CD4-positive, CD25-positive, alpha-beta regulatory T cell (primary cell): ENCODE data around the gene BIRC2. TPM values are rescaled to one million over a fixed set of nuclear protein-coding genes. Genes with fewer than 3 reads are reported as not detected.
A peak's percentile ranks its signal among the peaks of the same experiment; 100 is the strongest.

Experiments
- ATAC-seq, 2 donors: fragments of 150-1000 bp; cut with Tn5 transposase; one replicate each; pipeline ENCODE4 v1.10.0; 2021; ENCODE audit warnings: low read depth in 2 of 2, moderate number of reproducible peaks in 2 of 2, moderate library complexity in 1 of 2
- DNase-seq, 3 donors: peaks; one replicate each; pipeline versions ENCODE4 v3.0.0 to v3.0.0-alpha.2; 2012 to 2022; ENCODE audit warnings: mixed read lengths in 1 of 3
- H3K27ac ChIP-seq: one replicate; pipeline ENCODE4 v1.7.0; 2013; ENCODE audit warnings: mild to moderate bottlenecking, low read length; ENCODE audit not compliant: insufficient read depth, poor library complexity, severe bottlenecking
- H3K27me3 ChIP-seq: one replicate; pipeline ENCODE4 v1.7.0; 2013; ENCODE audit warnings: low read length; ENCODE audit not compliant: control insufficient read depth, insufficient read depth
- H3K36me3 ChIP-seq: one replicate; pipeline ENCODE4 v1.7.0; 2013; ENCODE audit warnings: mild to moderate bottlenecking, low read length, moderate library complexity; ENCODE audit not compliant: control insufficient read depth, insufficient read depth
- H3K4me1 ChIP-seq: 2 replicates; pipeline ENCODE4 v1.7.0; 2013; ENCODE audit warnings: mild to moderate bottlenecking, low read length; ENCODE audit not compliant: insufficient read depth, control insufficient read depth, poor library complexity, severe bottlenecking
- H3K4me3 ChIP-seq: one replicate; pipeline ENCODE4 v1.7.0; 2013; ENCODE audit warnings: low read depth, mild to moderate bottlenecking, low read length, moderate library complexity
- H3K9me3 ChIP-seq, 2 experiments: 1 replicate in 1 of 2; 2 replicates in 1 of 2; pipeline ENCODE4 v1.7.0; 2013; ENCODE audit warnings: low read length in 2 of 2, mild to moderate bottlenecking in 1 of 2, moderate library complexity in 1 of 2; ENCODE audit not compliant: control insufficient read depth in 2 of 2
- H3K27ac Mint-ChIP-seq, 3 donors: one replicate each; pipeline ENCODE4 v1.8.0; 2020 to 2022; ENCODE audit warnings: mild to moderate bottlenecking in 3 of 3, mixed read lengths in 3 of 3, moderate library complexity in 2 of 3
- H3K27me3 Mint-ChIP-seq: one replicate; pipeline ENCODE4 v1.8.0; 2022; ENCODE audit warnings: mild to moderate bottlenecking, mixed read lengths
- H3K36me3 Mint-ChIP-seq: one replicate; pipeline ENCODE4 v1.8.0; 2020; ENCODE audit warnings: mixed read lengths
- H3K4me1 Mint-ChIP-seq, 4 donors: one replicate each; pipeline ENCODE4 v1.8.0; 2020 to 2022; ENCODE audit warnings: mixed read lengths in 4 of 4, mild to moderate bottlenecking in 1 of 4
- H3K4me3 Mint-ChIP-seq, 4 donors: one replicate each; pipeline ENCODE4 v1.8.0; 2020 to 2022; ENCODE audit warnings: mild to moderate bottlenecking in 4 of 4, mixed read lengths in 4 of 4, moderate library complexity in 3 of 4
- H3K9me3 Mint-ChIP-seq, 7 donors: one replicate each; pipeline ENCODE4 v1.8.0; 2020 to 2022; ENCODE audit warnings: mixed read lengths in 7 of 7, mild to moderate bottlenecking in 3 of 7, moderate library complexity in 2 of 7
- polyA plus RNA-seq, 4 donors: library from polyadenylated mRNA; unstranded; fragments of 300-500 nt; fragmentation: Illumina TruSeq; gene quantifications; one replicate each; pipeline ENCODE4 v1.2.3, GENCODE V29; 2021
- total RNA-seq: library from RNA; stranded (reverse); gene quantifications from one replicate; pipeline ENCODE4 v1.2.3, GENCODE V29; 2022

The BIRC2 gene
- total and polyA plus RNA-seq, 5 donors from 2014 or later = 33.0 to 105 (median 47.1) TPM

DNA sequence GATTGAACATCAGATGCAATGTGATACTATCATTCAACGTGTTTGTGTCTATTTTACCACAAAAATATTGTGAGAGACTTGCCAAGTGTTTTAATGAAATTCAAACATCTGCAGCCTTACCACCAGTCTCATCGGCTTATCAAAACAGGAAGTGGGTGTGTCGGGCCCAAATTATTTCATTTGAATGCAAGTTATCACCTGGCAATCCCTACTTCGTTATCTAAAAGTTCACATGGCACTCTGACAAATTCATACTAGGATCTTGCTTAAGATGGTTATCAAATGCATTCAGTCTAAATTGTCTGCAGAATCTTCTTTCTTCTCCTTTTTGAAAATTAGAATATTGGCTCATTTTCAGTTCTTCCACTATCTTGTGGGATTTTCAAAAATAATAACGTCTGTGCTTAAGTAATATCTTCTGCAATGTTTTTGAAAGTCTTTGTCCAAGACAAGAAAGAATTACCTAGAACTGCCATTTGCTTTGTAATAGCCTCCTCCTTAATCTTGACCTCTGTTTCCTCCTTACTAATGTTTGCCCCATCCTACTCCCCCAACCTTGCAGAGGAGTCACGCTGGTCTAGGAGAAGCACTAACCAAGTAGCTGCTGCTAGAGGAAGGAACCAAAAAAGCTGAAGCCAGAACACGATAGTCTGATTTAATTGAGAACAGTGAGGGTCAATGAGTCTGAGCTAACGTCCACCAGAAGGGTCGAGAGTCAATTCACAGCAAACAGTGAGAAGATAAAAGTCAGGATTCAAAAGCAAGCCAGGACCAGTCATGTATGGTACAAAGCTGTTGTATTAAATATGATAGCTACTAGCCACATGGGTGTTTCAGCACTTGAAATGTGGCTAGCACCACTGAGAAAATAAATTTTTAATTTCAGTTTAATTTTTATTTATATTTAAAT lies 39.9 kb upstream of the BIRC2 start:
- Mint-ChIP-seq H3K4me3 (peak overlapping the region; percentile 68 to 90 (median 74)), H3K27ac (peak overlapping the region; percentile 84 to 99 (median 89)), H3K4me1 (peaks cover 23 to 78% (median 58%) of the 10 kb centered on the region in 4 donors), H3K9me3 (peaks cover 0 to 15% (median 3%) of the 10 kb centered on the region in 7 donors), H3K36me3 (peaks cover 12% of the 10 kb centered on the region), H3K27me3 (no peaks in the 10 kb centered on the region)
- Histone ChIP-seq H3K36me3 (no peaks in the 10 kb centered on the region), H3K4me1 (peaks cover 69% of the 10 kb centered on the region), H3K9me3 (peaks cover 4 to 11% of the 10 kb centered on the region in 2 experiments), H3K4me3 (peak overlapping the region; percentile 72), H3K27ac (peak overlapping the region; percentile 88), H3K27me3 (no peaks in the 10 kb centered on the region)
- peak; percentile 76 to 78 for ATAC-seq
- DNase-seq = peak; percentile 65 to 90 (median 79)

- no peaks in the 10 kb centered on the region for H3K27me3 Mint-ChIP-seq
- Histone ChIP-seq H3K4me1 (peaks cover 69% of the 10 kb centered on the region), H3K4me3 (peak overlapping the region; percentile 43), H3K36me3 (no peaks in the 10 kb centered on the region), H3K27me3 (no peaks in the 10 kb centered on the region), H3K9me3 (peaks cover under 1 to 5% of the 10 kb centered on the region in 2 experiments), H3K27ac (peak overlapping the region; percentile 88)
- peaks cover 23 to 79% (median 60%) of the 10 kb centered on the region in 4 donors for H3K4me1 Mint-ChIP-seq
- DNase-seq (no peak), ATAC-seq (no peak)
- H3K36me3 Mint-ChIP-seq = peaks cover 12% of the 10 kb centered on the region
- peaks cover 0 to 15% (median 3%) of the 10 kb centered on the region in 7 donors for H3K9me3 Mint-ChIP-seq
- peak overlapping the region in 1 of 4 donors; percentile 79 for H3K4me3 Mint-ChIP-seq
- H3K27ac Mint-ChIP-seq = peak overlapping the region in 1 of 3 donors; percentile 89
Observed at GRCh38 chr11:102307727-102308038, 39.3 kb upstream of the BIRC2 start.

- H3K27ac ChIP-seq = no peak overlapping the region
- no peak for ATAC-seq
- DNase-seq = no peak
- Mint-ChIP-seq H3K9me3 (peaks cover 0 to under 1% (median 0%) of the 10 kb centered on the region in 7 donors), H3K4me3 (peak overlapping the region in 2 of 4 donors; percentile 22 to 37), H3K4me1 (peaks cover 27 to 80% (median 61%) of the 10 kb centered on the region in 4 donors), H3K36me3 (no peaks in the 10 kb centered on the region), H3K27ac (peak overlapping the region; percentile 25 to 74 (median 49)), H3K27me3 (no peaks in the 10 kb centered on the region)
- no peaks in the 10 kb centered on the region for H3K9me3 ChIP-seq
- H3K4me1 ChIP-seq = peaks cover 76% of the 10 kb centered on the region
- H3K27me3 ChIP-seq = no peaks in the 10 kb centered on the region
- no peak overlapping the region for H3K4me3 ChIP-seq
- H3K36me3 ChIP-seq = no peaks in the 10 kb centered on the region
Observed at GRCh38 chr11:102309621-102310541, 37.1 kb upstream of the BIRC2 start.

GRCh38 chr11:102312667-102313066 lies 34.3 kb upstream of the BIRC2 start:
- peaks cover 17 to 76% (median 50%) of the 10 kb centered on the region in 4 donors for H3K4me1 Mint-ChIP-seq
- ATAC-seq = no peak
- Histone ChIP-seq H3K27me3 (no peaks in the 10 kb centered on the region), H3K27ac (peak overlapping the region; percentile 98), H3K4me1 (peaks cover 66% of the 10 kb centered on the region), H3K36me3 (no peaks in the 10 kb centered on the region), H3K9me3 (no peaks in the 10 kb centered on the region), H3K4me3 (peak overlapping the region; percentile 77)
- peak overlapping the region; percentile 93 to 100 (median 99) for H3K27ac Mint-ChIP-seq
- no peak for DNase-seq
- H3K36me3 Mint-ChIP-seq = peaks cover 5% of the 10 kb centered on the region
- H3K9me3 Mint-ChIP-seq = peaks cover 0 to 4% (median 0%) of the 10 kb centered on the region in 7 donors
- peak overlapping the region; percentile 44 to 80 (median 76) for H3K4me3 Mint-ChIP-seq
- H3K27me3 Mint-ChIP-seq = no peaks in the 10 kb centered on the region

GRCh38 chr11:102313238-102313940 lies 33.6 kb upstream of the BIRC2 start:
- H3K27ac Mint-ChIP-seq = peak overlapping the region; percentile 93 to 100 (median 99)
- peaks cover 17 to 73% (median 48%) of the 10 kb centered on the region in 4 donors for H3K4me1 Mint-ChIP-seq
- peak overlapping the region; percentile 75 to 89 (median 79) for H3K4me3 Mint-ChIP-seq
- DNase-seq (no peak), ATAC-seq (no peak)
- Histone ChIP-seq H3K27ac (peak overlapping the region; percentile 98), H3K9me3 (no peaks in the 10 kb centered on the region), H3K4me3 (peak overlapping the region; percentile 77), H3K4me1 (peaks cover 59% of the 10 kb centered on the region), H3K36me3 (no peaks in the 10 kb centered on the region), H3K27me3 (no peaks in the 10 kb centered on the region)
- H3K27me3 Mint-ChIP-seq = peaks cover 2% of the 10 kb centered on the region
- H3K36me3 Mint-ChIP-seq = peaks cover 8% of the 10 kb centered on the region
- H3K9me3 Mint-ChIP-seq = peaks cover 0 to 4% (median 0%) of the 10 kb centered on the region in 7 donors

GRCh38 chr11:102314784-102315183 lies 32.2 kb upstream of the BIRC2 start:
- H3K27ac Mint-ChIP-seq = peak overlapping the region; percentile 83 to 100 (median 99)
- ATAC-seq (no peak), DNase-seq (no peak)
- peak overlapping the region in 3 of 4 donors; percentile 61 to 93 (median 71) for H3K4me3 Mint-ChIP-seq
- H3K9me3 Mint-ChIP-seq = peaks cover 0 to 4% (median 0%) of the 10 kb centered on the region in 7 donors
- peaks cover 19% of the 10 kb centered on the region for H3K36me3 Mint-ChIP-seq
- peaks cover 4% of the 10 kb centered on the region for H3K27me3 Mint-ChIP-seq
- peak overlapping the region; percentile 37 for H3K4me3 ChIP-seq
- no peaks in the 10 kb centered on the region for H3K9me3 ChIP-seq
- peaks cover 56% of the 10 kb centered on the region for H3K4me1 ChIP-seq
- peak overlapping the region; percentile 98 for H3K27ac ChIP-seq
- peaks cover 17 to 65% (median 42%) of the 10 kb centered on the region in 4 donors for H3K4me1 Mint-ChIP-seq
- peaks cover 3% of the 10 kb centered on the region for H3K36me3 ChIP-seq
- H3K27me3 ChIP-seq = no peaks in the 10 kb centered on the region
